Mammary epithelial cell (primary cell): Measurements from ENCODE around the gene CPN1.

Experiments used
- CTCF ChIP-seq, 2 donors: IDR thresholded peaks in 1 of 2; conservative IDR thresholded peaks in 1 of 2; 2 replicates each; pipeline ENCODE4 v1.5.1; 2011 to 2012; ENCODE audit warnings: inconsistent platforms in 2 of 2, low read length in 2 of 2, mild to moderate bottlenecking in 2 of 2, control low read depth in 1 of 2, low read depth in 1 of 2; ENCODE audit not compliant: insufficient read depth in 1 of 2; ENCODE audit errors: extremely low read depth in 1 of 2
- EZH2 ChIP-seq: IDR thresholded peaks from 2 replicates; pipeline ENCODE4 v1.6.1; 2012; ENCODE audit warnings: low read length, inconsistent platforms, borderline replicate concordance

GRCh38 chr10:100104300-100104699 is 22.6 kb upstream of the CPN1 start:
- no peak for TF ChIP-seq CTCF (conservative IDR thresholded peaks at IDR 0.05 in 1 of 2, IDR thresholded peaks at IDR 0.05 in 1 of 2; ENCODE audit: extremely low read depth in 1 of 2, insufficient read depth in 1 of 2, low read depth in 1 of 2, low read length in 2 of 2)
- no peak for TF ChIP-seq EZH2
